HG03280 (cell line): ENCODE results near the gene GGT6.
"Not testable (repeated sequence)": the region's sequence is repeated elsewhere in the genome, so short reads cannot be mapped to it uniquely, and the experiment has no call there.

Source experiments
- ATAC-seq: cut with Tn5 transposase; IDR thresholded peaks from one replicate; pipeline ENCODE4 v1.9.1; 2021; ENCODE audit warnings: mild to moderate bottlenecking, moderate library complexity; ENCODE audit not compliant: unreplicated experiment

The GGT6 gene

GRCh38 chr17:4592240-4593005, 32.0 kb upstream of the GGT6 start:
- ATAC-seq = no peak

- no peak for ATAC-seq
Measured at GRCh38 chr17:4591529-4591928, 31.2 kb upstream of the GGT6 start.

- no peak for ATAC-seq
Measured at GRCh38 chr17:4590981-4591453, 30.6 kb upstream of the GGT6 start.

GRCh38 chr17:4590042-4590441, 29.7 kb upstream of the GGT6 start:
- not testable (repeated sequence) for ATAC-seq

GRCh38 chr17:4588898-4589625, 28.7 kb upstream of the GGT6 start:
- no peak for ATAC-seq

- no peak for ATAC-seq
Measured at GRCh38 chr17:4588391-4588790, 28.0 kb upstream of the GGT6 start.

GRCh38 chr17:4587803-4588202, 27.4 kb upstream of the GGT6 start:
- no peak for ATAC-seq

GRCh38 chr17:4587195-4587594, 26.8 kb upstream of the GGT6 start:
- no peak for ATAC-seq

- no peak for ATAC-seq
Measured at GRCh38 chr17:4586043-4586442, 25.7 kb upstream of the GGT6 start.

GRCh38 chr17:4585638-4585994, 25.2 kb upstream of the GGT6 start:
- no peak for ATAC-seq

- no peak for ATAC-seq
Measured at GRCh38 chr17:4584917-4585637, 24.7 kb upstream of the GGT6 start.

- no peak for ATAC-seq
Measured at GRCh38 chr17:4584101-4584916, 23.9 kb upstream of the GGT6 start, which contains the start of gene SMTNL2. TSS of gene SMTNL2 (plus strand) at chr17:4584529. CDS start at chr17:4584606, 77 bp downstream.

GRCh38 chr17:4583782-4584100, 23.4 kb upstream of the GGT6 start:
- ATAC-seq = no peak

GRCh38 chr17:4583206-4583605, 22.8 kb upstream of the GGT6 start:
- ATAC-seq = no peak

GRCh38 chr17:4582691-4583090, 22.3 kb upstream of the GGT6 start:
- ATAC-seq = no peak

GRCh38 chr17:4582101-4582501, 21.7 kb upstream of the GGT6 start:
- ATAC-seq = no peak

- no peak for ATAC-seq
Measured at GRCh38 chr17:4580291-4580690, 19.9 kb upstream of the GGT6 start.

GRCh38 chr17:4579678-4580077, 19.3 kb upstream of the GGT6 start:
- no peak for ATAC-seq

- ATAC-seq = not testable (repeated sequence)
Measured at GRCh38 chr17:4578349-4578748, 18.0 kb upstream of the GGT6 start.

- no peak for ATAC-seq
Measured at GRCh38 chr17:4577386-4577993, 17.1 kb upstream of the GGT6 start.
